GM23248 (cell line): ENCODE measurements around the gene TLE7. TPM values are rescaled to one million over a fixed set of nuclear protein-coding genes. Genes with fewer than 3 reads are reported as not detected.

Experiments
- DNase-seq: peaks from one replicate; pipeline ENCODE4 v3.0.0-alpha.2; 2015
- H2AFZ ChIP-seq: fragments of 200-600 bp; sonication (generic); 2 replicates; pipeline ENCODE4 v1.6.1; 2016; ENCODE audit warnings: antibody characterized with exemption
- H3F3A ChIP-seq: fragments of 200-600 bp; sonication (generic); 2 replicates; pipeline ENCODE4 v1.6.1; 2016; ENCODE audit warnings: mild to moderate bottlenecking, antibody characterized with exemption, mixed run types; ENCODE audit not compliant: insufficient read depth
- H3K27ac ChIP-seq: fragments of 200-600 bp; sonication (generic); 2 replicates; pipeline ENCODE4 v1.5.1; 2016; ENCODE audit warnings: mild to moderate bottlenecking
- H3K27me3 ChIP-seq: fragments of 200-600 bp; sonication (generic); replicated peaks from 2 replicates; pipeline ENCODE4 v1.6.1; 2016; ENCODE audit warnings: mild to moderate bottlenecking; ENCODE audit not compliant: insufficient read depth
- H3K36me3 ChIP-seq: fragments of 200-600 bp; sonication (generic); 2 replicates; pipeline ENCODE4 v1.6.1; 2016; ENCODE audit warnings: low read depth, mild to moderate bottlenecking
- H3K4me1 ChIP-seq: fragments of 200-600 bp; sonication (generic); 2 replicates; pipeline ENCODE4 v1.6.1; 2016; ENCODE audit warnings: mild to moderate bottlenecking; ENCODE audit not compliant: insufficient read depth
- H3K4me2 ChIP-seq: fragments of 200-600 bp; sonication (generic); one replicate; pipeline ENCODE4 v1.6.1; 2016; ENCODE audit warnings: mild to moderate bottlenecking; ENCODE audit not compliant: unreplicated experiment
- H3K4me3 ChIP-seq: fragments of 200-600 bp; sonication (generic); 2 replicates; pipeline ENCODE4 v1.5.1; 2016; ENCODE audit warnings: mild to moderate bottlenecking
- H3K79me2 ChIP-seq: fragments of 200-600 bp; sonication (generic); 2 replicates; pipeline ENCODE4 v1.6.1; 2016; ENCODE audit warnings: mild to moderate bottlenecking; ENCODE audit not compliant: insufficient read depth
- H3K9ac ChIP-seq: fragments of 200-600 bp; sonication (generic); 2 replicates; pipeline ENCODE4 v1.6.1; 2016; ENCODE audit warnings: mild to moderate bottlenecking
- H3K9me2 ChIP-seq: fragments of 200-600 bp; sonication (generic); 2 replicates; pipeline ENCODE4 v1.6.1; 2016; ENCODE audit warnings: mixed run types, mild to moderate bottlenecking, moderate library complexity; ENCODE audit not compliant: insufficient read depth
- H3K9me3 ChIP-seq: fragments of 200-600 bp; sonication (generic); one replicate; pipeline ENCODE4 v1.6.1; 2017; ENCODE audit warnings: low read depth
- H4K20me1 ChIP-seq: fragments of 200-600 bp; sonication (generic); 2 replicates; pipeline ENCODE4 v1.6.0; 2016; ENCODE audit not compliant: insufficient read depth
- EZH2 ChIP-seq: fragments of 200-600 bp; sonication (generic); IDR thresholded peaks from 2 replicates; pipeline ENCODE4 v1.6.1; 2018; ENCODE audit warnings: antibody characterized with exemption, mild to moderate bottlenecking; ENCODE audit not compliant: insufficient read depth, poor library complexity, severe bottlenecking
- EZH2phosphoT487 ChIP-seq: fragments of 200-600 bp; sonication (generic); IDR thresholded peaks from 2 replicates; pipeline ENCODE4 v1.6.1; 2018; ENCODE audit warnings: antibody characterized with exemption, moderate library complexity, mild to moderate bottlenecking, low read depth; ENCODE audit not compliant: insufficient read depth
- WGBS, 2 experiments: methylation state at CpG; one replicate each; pipeline ENCODE4 v1.1.6; 2015 to 2017; ENCODE audit warnings: low lambda C conversion rate in 2 of 2, low coverage in 1 of 2; ENCODE audit errors: missing lambda C conversion rate in 2 of 2; 5-methylcytosine and 5-hydroxymethylcytosine counted together
- in situ Hi-C: fragments of 300-500 bp; cut with MboI; formaldehyde crosslinking; loops from 2 replicates; pipeline ENCODE4 v1.15.0; 2020
- polyA plus RNA-seq: library from polyadenylated mRNA; unstranded; fragments of >200 nt; fragmentation: Nextera tagmentation; extraction: Ambion mirVana; gene quantifications from 2 replicates; pipeline ENCODE4 v1.2.1, GENCODE V29; 2016
- total RNA-seq: library from RNA; depleted of rRNA; stranded (reverse); fragments of >200 nt; shearing (Covaris generic); gene quantifications from 2 replicates; pipeline ENCODE4 v1.2.3, GENCODE V29; 2014; rRNA removed

The TLE7 gene
- total RNA-seq: not detected in 2 replicates
- polyA plus RNA-seq: not detected in 2 replicates

DNA sequence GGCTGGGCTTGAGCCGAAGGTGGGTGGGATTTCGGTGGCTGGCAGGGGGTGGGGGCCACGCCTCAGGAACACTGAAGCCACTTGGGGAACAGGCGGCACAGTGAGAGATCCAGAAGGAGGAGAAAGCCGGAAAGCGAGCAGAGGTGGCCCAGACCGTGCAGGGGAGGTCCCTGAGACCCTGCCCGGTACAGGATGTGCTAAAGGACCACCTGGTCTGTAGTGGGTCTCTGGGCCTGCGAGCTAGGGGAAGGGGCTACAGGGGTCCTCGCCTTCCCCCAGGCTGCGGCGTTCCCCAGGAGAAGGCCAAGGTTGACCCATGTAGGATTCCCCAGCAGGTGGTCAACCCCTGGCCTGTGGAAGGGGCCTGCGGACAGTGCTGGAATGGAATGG, at the start of gene TLE7:
Gene TLE7 (minus strand): TSS at position 4 of the 390 bp plus-strand sequence. CDS start 8,730 bp downstream, outside the sequence.
- H3K36me3 ChIP-seq: peaks cover 6% of the 10 kb centered on the region
- no peaks in the 10 kb centered on the region for H3K4me1 ChIP-seq
- no peaks in the 10 kb centered on the region for H3K79me2 ChIP-seq
- TF ChIP-seq EZH2phosphoT487: no peak
- no peak for TF ChIP-seq EZH2
- H3K9ac ChIP-seq: no peak within 1 kb of the TSS
- no peaks in the 10 kb centered on the region for H4K20me1 ChIP-seq
- H3F3A ChIP-seq: no peaks in the 10 kb centered on the region
- no peaks in the 10 kb centered on the region for H3K9me3 ChIP-seq
- in situ Hi-C loops: no loop called here
- H3K9me2 ChIP-seq: no peaks in the 10 kb centered on the region
- H2AFZ ChIP-seq: no peak within 1 kb of the TSS
- WGBS, 2 experiments: 81 to 88% methylated on average over 13 of the region's 13 CpGs
- H3K4me3 ChIP-seq: no peak within 1 kb of the TSS
- DNase-seq: no peak
- H3K27me3 ChIP-seq: no peaks in the 10 kb centered on the region
- no peak within 1 kb of the TSS for H3K27ac ChIP-seq
- no peak within 1 kb of the TSS for H3K4me2 ChIP-seq

GRCh38 chr16:71491054-71491453, 49.2 kb upstream of the TLE7 start:
- Histone ChIP-seq H3K9ac (no peak overlapping the region), H3K27ac (no peak overlapping the region), H3K9me2 (no peaks in the 10 kb centered on the region), H4K20me1 (no peaks in the 10 kb centered on the region), H3K4me2 (no peak overlapping the region), H3K27me3 (no peaks in the 10 kb centered on the region), H3K9me3 (no peaks in the 10 kb centered on the region), H3F3A (no peaks in the 10 kb centered on the region), H3K79me2 (no peaks in the 10 kb centered on the region), H3K36me3 (no peaks in the 10 kb centered on the region), H3K4me3 (no peak overlapping the region), H3K4me1 (no peaks in the 10 kb centered on the region), H2AFZ (no peak overlapping the region)
- DNase-seq: no peak
- TF ChIP-seq EZH2phosphoT487: no peak
- TF ChIP-seq EZH2: no peak
- 46 to 52% methylated on average over 3 of the region's 3 CpGs for WGBS, 2 experiments
- in situ Hi-C loops: no loop called here

- Histone ChIP-seq H4K20me1 (no peaks in the 10 kb centered on the region), H3K4me3 (no peak overlapping the region), H3K27ac (no peak overlapping the region), H3F3A (no peaks in the 10 kb centered on the region), H2AFZ (no peak overlapping the region), H3K36me3 (no peaks in the 10 kb centered on the region), H3K4me2 (no peak overlapping the region), H3K27me3 (no peaks in the 10 kb centered on the region), H3K9ac (no peak overlapping the region), H3K4me1 (no peaks in the 10 kb centered on the region), H3K9me3 (no peaks in the 10 kb centered on the region), H3K79me2 (no peaks in the 10 kb centered on the region), H3K9me2 (no peaks in the 10 kb centered on the region)
- no peak for DNase-seq
- TF ChIP-seq EZH2phosphoT487: no peak
- no peak for TF ChIP-seq EZH2
- in situ Hi-C loops: no loop called here
Observed at GRCh38 chr16:71490361-71490760, 48.5 kb upstream of the TLE7 start.

DNA sequence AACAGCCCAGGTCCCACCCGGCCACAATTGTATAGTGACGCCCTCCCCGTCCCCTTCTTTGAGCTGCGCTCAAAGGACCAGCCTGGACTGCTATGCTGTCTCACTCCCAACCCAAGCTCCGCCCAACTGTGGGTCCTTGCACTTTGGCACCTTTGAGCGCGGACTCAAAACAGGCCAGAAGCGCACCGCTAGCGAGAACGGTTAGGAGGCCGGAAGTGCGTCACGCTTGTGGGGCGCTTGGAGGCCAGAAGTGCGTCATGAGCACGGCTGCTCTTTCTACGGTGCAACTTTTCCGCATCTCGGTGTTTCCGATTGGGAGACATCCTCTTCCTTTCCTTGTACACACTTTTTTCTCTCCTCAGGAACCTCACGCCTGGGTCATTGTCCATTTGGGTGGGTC, 47.3 kb upstream of the TLE7 start, which contains the start of gene ZNF19:
Gene ZNF19 (minus strand): TSS at position 203 of the 400 bp plus-strand sequence. CDS start 7,210 bp downstream, outside the sequence.
- TF ChIP-seq EZH2 (no peak), EZH2phosphoT487 (no peak)
- H3K27ac ChIP-seq: no peak within 1 kb of the TSS
- no peaks in the 10 kb centered on the region for H3K4me1 ChIP-seq
- no peaks in the 10 kb centered on the region for H3K79me2 ChIP-seq
- H3K9me3 ChIP-seq: no peaks in the 10 kb centered on the region
- WGBS, 2 experiments: 79% methylated on average over 21 to 22 of the region's 22 CpGs
- H3K4me3 ChIP-seq: no peak within 1 kb of the TSS
- peaks cover 5% of the 10 kb centered on the region for H3F3A ChIP-seq
- no peak within 1 kb of the TSS for H2AFZ ChIP-seq
- DNase-seq: no peak
- no peaks in the 10 kb centered on the region for H3K36me3 ChIP-seq
- H3K27me3 ChIP-seq: no peaks in the 10 kb centered on the region
- H3K9me2 ChIP-seq: no peaks in the 10 kb centered on the region
- no peak within 1 kb of the TSS for H3K4me2 ChIP-seq
- H4K20me1 ChIP-seq: no peaks in the 10 kb centered on the region
- in situ Hi-C loops: no loop called here
- no peak within 1 kb of the TSS for H3K9ac ChIP-seq
